GM21390 (cell line): ENCODE measurements around the gene NAXD.
"Not testable (repeated sequence)": the region's sequence is repeated elsewhere in the genome, so short reads cannot be mapped to it uniquely, and the experiment has no call there.

ENCODE experiments used
- ATAC-seq: cut with Tn5 transposase; IDR thresholded peaks from one replicate; pipeline ENCODE4 v1.9.1; 2021; ENCODE audit not compliant: unreplicated experiment

The NAXD gene

GRCh38 chr13:110593430-110594130 lies 21.8 kb upstream of the NAXD start:
- ATAC-seq, result peak; percentile 93

GRCh38 chr13:110597041-110597689 lies 18.2 kb upstream of the NAXD start:
- no peak for ATAC-seq

DNA sequence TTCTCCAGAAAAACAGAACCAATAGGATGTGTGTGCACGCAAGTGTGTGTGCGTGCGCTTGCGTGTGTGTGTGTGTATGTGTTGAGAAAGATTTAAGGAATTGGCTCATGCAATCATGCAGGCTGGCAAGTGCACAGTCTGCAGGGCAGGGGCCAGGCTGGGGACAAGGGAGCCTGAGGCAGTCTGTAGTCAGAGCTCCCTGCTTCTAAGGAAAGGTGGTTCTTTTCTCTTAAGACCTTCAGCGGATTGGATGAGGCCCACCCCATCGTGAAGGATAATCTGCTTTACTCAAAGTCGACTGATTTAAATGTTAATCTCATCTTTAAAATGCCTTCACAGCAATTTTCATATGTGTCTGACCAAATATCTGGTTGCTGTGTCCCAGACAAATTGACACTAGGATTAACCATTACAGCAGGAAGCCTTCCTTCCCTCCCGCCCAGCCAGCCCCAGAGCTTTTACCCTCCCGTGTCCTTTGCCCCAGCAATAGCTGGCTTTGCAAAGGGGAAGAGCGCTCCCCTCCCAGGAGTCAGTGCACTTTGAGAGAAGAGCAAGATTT lies 15.0 kb upstream of the NAXD start:
- ATAC-seq, result no peak

GRCh38 chr13:110600980-110601379 lies 14.4 kb upstream of the NAXD start:
- ATAC-seq, result no peak

DNA sequence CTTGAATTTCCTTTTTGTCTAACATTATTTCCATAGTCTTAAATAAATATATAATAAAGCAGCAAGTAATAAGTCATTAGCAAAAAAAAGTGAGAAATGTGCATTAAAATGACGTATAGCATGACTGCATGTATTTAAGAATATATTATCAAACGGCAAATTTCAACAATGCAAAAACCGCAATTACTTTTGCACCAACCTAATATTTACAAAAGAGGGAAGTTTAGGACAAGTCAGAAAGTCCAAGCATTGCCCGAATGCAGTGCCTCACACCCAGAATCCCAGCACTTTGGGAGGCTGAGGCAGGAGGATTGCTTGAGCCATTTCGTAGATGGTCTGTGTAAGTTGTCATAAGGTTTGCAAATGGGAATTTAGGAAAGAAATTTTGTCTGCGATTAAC lies 10.2 kb upstream of the NAXD start:
- no peak for ATAC-seq

GRCh38 chr13:110606281-110606680 lies 9.1 kb upstream of the NAXD start:
- ATAC-seq, result not testable (repeated sequence)

DNA sequence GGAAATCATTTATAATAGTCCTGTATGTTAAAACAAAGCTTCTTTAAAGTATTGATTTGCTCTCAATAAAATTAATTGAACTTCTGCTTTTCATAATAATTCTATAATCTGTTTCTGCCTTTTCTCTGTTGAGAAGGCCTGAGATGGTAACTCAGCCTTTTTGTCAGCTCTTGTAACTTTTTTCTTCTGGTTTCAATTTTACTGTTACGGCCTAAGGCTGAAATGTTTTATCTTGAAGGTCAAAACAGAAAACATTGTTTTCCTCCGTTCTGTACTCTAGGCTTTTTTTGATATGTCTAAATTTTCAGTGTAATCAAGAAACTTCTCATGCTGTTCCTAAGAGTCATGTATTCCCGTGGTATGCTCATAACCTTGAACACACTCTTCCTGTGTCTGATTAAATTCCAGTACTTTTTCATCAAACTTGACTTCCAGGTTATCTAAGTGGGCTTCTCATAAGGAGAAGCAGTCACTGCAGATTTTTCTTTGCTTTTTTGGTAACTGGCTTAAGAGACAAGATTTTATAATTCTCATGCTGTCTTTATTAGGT lies 7.6 kb upstream of the NAXD start:
- ATAC-seq, result no peak

- ATAC-seq, result peak; percentile 40
Observed at GRCh38 chr13:110610955-110611595, 4.3 kb upstream of the NAXD start.

DNA sequence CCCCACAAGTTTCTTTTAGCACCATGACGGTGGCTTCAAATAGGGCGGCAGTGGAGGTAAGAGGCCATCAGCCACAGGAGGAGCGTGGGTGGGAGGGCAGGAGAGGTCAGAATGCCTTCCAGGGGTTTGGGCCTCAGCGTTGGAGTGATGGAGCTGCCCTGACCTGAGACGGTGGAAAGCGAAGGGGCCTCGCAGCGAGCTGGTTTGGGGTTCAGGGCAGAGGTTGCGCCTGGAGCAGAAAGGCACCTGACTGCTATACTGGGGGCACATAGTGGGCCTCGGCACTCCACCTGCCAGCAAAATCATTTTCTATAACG lies 382 bp upstream of the NAXD start:
- no peak for ATAC-seq

- ATAC-seq, result peak; percentile 38
Observed at GRCh38 chr13:110616103-110617101, 1.1 kb downstream of the NAXD start.

GRCh38 chr13:110617321-110618072 lies 2.2 kb downstream of the NAXD start:
- ATAC-seq, result no peak

GRCh38 chr13:110618167-110618566 lies 2.8 kb downstream of the NAXD start:
- ATAC-seq, result no peak

DNA sequence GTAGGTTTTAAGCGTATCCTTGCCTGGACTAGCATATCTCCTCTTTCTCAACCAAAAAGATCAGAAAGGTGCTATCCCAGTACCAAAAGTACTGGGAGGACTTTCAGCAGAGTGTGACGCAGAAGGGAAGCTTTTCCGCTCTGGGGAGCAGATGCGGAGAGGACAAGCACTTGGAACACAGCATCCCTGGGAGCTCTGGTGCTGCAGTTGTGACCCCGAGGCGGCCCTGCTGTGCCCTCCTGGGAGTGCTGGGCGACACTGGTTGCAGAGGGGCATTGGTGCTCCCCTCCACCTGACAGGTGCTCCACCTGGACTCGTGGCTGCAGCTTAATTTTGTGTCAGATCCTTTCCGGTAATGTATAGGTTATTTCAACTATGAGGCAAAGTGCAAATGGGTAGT lies 3.4 kb downstream of the NAXD start:
- no peak for ATAC-seq

DNA sequence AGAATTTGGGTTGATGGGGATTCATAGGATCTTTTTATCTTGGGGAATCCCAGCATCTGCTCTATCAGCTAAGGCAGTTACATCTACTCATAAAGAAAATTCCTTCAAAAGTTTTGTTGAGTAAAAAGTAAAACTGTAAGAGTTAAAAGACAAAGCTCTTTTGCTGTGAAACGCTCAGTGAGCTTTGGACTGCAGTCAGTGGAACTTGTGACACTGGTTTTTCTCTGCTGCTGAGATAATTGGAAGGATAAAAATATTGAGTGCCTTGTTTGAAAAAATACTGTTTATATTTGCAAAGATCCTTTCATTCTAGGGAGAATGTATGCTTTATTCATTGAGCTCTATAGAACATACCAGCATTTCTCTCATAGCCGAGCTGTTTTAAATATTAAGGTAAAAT lies 5.3 kb downstream of the NAXD start:
- no peak for ATAC-seq

DNA sequence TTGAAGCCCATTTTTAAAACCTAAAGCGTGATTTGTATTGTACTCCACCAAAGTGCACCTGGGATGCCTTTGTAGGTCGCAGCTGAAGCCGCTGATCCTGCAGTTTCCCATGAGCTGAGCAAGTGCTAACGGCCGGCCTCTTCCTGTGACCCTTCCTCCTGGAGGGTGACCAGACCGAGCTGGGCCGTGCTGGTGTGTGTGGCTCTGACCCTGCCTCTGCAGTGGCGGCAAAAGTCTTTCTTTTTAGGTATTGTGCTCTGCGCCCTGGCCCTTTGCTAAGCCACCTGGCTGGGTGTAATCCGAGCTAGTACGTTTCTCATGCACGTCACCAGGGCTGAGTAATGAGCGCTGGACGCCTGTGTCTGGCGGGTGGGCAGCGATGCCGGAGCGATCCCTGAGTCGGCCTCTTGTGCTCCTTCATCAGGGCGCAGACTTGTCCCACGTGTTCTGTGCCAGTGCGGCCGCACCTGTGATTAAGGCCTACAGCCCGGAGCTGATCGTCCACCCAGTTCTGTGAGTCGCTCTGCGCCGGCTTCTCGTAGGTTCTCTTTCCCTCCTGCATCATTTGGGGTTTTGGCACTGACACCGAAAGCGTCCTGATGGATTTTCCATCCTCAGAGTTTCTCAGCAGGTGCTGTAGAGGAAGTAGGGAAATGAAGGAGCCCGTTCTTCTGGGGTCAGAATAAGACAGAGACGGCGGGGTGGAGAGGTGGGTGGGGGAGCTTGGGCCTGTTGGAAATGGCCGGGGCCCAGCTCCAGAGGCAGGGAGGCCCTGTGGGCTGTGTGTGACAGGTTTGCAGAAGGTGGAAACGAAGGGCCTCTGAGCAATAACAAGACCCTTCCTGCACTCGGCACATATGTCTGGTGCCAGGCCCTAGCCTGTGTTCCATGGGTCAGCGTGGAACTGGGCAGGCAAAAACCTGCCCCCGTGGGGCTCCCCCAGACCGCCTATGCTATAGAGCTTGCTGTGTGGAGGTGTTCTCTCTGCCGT lies 9.7 kb downstream of the NAXD start:
- ATAC-seq, result no peak

DNA sequence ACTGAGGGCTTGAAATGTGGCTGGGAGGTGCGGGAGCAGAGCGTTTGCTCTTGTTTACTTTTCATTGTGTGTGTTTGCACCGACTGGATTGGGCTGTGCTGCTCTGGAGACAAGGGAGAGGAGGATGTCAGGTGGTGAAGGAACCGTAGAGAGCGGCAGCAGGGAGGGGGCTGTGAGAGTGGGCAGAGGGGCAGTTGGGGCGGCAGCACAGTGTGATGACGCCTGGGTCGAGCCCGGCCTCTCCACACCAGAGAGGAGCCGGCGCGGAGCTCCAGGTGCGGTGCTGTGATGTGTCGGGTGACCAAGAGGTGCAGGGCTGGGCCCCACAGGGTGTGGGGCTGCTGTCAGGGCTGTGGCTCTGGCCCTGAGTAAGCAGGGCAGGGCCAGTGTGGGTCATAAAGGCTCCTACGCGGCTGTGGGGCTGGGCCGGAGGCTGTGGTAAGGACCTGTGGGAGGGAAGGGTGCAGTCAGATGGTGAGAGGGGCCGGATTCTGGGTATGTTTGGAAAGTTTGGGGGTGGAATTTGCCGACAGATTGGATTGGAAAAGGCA lies 10.5 kb downstream of the NAXD start:
- ATAC-seq, result no peak

DNA sequence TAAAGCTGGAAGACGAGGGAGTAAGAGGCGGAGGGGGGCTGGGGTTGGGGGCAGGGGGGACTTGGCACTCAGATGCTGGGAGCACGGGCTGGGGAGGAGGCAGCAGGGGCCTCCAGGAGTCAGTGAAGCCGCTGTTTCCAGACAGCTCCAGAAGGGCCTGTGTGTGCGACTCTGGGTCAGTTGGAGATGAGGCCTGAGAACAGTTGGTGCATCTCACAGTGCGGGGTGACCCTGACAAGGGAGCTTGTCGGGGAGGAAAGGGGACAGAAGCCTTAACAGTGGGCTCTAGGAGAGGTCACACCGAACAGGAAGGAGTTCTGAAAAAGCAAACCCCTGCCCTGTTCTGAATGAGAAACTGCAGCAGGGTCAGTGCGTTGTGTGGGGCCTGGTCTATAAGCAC lies 11.2 kb downstream of the NAXD start:
- no peak for ATAC-seq

DNA sequence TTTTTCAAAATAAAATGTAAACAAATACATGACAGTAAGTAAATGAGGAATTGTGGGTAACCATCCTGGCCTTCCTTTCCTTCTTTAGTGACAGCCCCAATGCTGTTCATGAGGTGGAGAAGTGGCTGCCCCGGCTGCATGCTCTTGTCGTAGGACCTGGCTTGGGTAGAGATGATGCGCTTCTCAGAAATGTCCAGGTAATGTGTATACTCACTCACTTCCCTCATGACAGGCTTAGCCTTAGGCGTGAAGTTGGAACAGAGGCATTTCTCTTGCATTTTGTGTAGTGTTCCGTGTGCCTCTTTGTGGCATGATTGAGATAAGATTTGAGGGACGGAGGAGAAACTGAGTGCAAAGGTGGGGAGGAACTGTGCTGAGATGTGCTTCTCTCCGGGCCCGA lies 12.0 kb downstream of the NAXD start:
- ATAC-seq, result no peak
